C4-2B (cell line): ENCODE results near the gene LRP1B.

ENCODE experiments used
- CTCF ChIP-seq: fragments of 450-650 bp; conservative IDR thresholded peaks from 2 replicates; pipeline ENCODE4 v1.5.1; 2017; ENCODE audit warnings: mild to moderate bottlenecking
- ZFX ChIP-seq: fragments of 450-650 bp; IDR thresholded peaks from 2 replicates; pipeline ENCODE4 v1.6.1; 2017

DNA sequence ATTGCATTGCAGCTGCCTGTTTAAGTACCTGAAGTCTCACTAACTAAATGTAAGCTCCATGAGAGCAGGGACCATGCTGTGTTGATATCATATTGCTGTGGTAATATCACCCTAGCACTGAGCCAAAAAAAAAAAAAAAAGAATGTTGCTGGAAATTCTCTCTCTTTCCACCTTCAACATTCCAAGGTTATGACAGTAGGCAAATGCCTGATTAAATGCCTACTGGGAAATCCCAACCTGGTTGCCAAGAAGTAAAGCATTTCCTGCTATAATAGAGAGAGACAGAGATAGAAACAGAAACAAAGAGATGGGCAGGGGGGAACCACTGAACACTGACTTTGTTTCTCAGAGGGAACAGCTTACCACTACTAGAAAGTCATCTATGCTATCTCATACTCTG, 1604.2 kb downstream of the LRP1B start:
- TF ChIP-seq CTCF, result no peak
- no peak for TF ChIP-seq ZFX
